HG02571 (cell line): ENCODE results near the gene DNAJB12.
"Not testable (repeated sequence)": the region's sequence is repeated elsewhere in the genome, so short reads cannot be mapped to it uniquely, and the experiment has no call there.

Experiments used
- ATAC-seq: cut with Tn5 transposase; IDR thresholded peaks from one replicate; pipeline ENCODE4 v1.9.1; 2021; ENCODE audit warnings: mild to moderate bottlenecking, moderate library complexity; ENCODE audit not compliant: unreplicated experiment

DNAJB12 gene

DNA sequence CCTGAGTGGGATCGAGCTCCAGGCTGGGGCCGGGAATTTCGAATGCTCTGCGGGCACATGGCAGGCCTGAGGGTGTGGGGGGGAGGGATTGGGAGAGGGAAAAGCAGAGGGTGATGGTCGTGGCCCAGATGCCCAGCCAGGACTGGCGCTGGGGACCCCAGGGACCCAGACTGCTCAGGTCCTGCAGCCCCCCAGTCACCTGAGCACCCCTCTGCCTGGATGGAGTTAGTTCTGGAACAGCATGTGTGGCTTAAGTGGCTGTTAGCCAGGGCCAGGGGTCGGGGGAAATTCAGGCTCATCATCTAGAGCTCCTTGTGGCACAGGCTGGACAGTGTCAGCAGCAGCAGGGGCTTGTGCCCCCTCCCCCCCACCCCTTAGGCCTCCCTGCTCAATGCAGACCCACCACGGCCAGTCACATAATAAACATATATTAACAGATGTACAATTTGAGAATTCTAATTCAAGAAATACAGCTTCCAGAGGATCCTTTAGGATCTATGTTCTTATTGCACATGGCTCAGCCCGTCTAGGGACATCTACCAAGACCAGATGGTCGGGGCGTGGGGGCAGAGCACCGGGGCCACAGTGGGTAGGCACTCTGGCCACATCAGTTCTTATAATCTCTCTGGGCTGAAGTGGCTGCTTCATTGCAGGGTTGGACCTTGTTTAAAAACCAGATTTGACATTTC is 22.2 kb downstream of the DNAJB12 start:
- no peak for ATAC-seq

DNA sequence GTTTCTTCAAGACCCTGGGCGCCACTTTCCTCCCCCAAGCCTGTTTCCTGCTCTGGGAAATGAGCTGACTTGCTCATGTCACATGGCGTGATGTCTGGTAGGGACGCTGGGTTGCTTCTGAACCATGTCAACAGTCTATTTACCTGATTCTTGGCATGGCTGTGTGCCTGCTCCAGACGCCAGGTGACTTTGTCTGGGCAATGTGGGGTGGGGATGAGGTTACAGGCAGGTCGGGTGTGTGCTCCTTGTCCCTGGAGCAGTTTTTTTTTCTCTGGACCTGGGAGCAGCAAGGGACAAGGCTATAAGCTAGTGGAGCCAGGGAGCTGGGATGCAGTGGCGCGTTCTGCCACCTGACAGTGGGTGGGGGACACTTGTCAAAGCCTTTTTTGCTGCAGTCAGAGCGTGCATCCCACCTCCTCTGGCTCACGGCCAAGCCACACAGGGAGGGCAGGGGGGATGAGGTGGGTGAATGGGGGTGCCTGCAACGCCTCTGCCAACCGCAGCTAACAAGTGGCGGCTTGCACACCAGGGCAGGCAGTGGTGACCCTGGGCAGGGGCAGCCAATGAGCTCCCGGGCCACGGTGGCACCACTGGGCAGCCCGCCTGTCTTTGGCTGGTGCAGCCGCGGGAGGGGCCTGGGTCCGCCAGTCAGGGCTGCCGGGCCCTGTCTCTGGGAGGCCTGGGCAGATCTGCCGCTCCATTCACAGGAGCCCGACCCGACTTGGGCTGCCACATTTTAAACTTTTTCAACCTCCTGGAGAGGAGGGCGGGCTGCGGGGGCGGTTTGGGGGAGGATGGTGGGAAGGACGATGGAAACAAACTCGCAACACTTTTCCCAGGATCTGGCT is 22.9 kb downstream of the DNAJB12 start:
- no peak for ATAC-seq

DNA sequence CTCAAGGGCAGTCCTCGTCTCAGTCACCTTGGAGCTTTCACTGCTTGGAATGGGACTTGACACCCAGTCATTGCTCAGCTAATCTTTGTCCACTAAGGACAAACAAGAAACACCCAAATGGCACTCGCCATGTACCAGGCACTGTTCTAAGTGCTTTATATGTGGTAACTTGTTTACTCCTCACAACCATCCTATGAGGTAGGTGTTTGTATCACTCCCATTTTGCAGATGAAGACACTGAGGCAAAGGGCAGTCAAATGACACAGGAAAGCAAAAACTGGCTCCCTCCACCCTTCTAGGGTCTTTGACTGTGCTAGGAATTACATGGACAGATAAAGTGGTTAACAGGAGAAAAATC is 24.7 kb downstream of the DNAJB12 start:
- ATAC-seq = no peak

DNA sequence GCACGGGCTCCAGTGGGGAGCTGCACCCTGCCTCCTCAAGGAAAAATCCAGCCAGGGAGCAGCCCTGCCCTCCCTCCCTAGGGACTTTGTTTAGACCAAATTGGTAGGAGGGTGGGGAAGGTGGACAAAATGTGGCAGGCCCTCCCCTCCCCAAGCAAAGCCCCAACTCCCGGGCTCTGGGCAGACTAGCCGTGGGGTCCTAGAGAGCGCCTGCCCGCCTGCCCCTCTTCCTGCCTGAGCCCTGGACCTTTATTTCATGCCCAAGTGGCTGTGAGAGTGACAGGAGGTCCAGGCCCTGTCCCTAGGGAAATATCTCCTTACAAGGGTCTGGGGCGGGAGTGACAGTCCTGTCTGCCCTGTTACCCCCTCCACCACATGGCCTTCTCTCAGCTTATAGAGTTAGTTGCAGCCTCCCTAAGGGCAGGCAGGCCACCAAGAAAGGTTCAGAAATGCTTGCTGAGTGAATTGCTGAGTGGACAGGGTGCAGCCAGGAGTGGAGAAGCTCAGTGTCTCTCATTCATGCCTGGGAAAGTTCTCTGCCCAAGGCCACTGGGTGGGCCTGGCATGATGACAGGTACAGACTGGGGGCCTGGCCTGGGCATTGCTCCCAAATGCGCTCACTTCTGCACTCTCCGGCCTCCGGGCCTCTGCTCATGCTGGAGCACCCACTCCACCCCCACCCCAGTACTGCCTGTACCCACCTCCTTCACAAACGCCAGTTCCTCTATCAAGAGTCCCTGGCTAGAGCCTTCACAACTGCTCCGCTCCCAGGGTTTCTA is 25.2 kb downstream of the DNAJB12 start:
- no peak for ATAC-seq

DNA sequence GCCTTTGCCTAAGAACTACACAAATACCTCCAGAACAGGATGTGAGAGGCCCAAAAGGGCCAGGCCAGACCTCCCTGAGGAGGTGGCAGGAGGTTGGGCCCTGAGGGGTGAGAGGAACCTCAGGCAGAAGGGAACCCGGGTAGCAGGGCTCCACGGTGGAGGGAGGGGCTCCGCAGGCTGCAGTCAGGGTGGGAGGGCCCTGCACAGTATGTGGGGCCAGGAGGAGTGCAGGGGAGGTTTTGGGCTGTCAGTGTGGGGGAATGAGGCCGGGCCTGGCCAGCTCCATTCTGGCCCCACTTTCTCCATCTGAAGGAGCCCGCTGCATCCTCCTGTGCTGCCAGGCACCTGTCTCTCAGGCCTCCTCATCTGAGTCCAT is 25.9 kb downstream of the DNAJB12 start:
- ATAC-seq = no peak

DNA sequence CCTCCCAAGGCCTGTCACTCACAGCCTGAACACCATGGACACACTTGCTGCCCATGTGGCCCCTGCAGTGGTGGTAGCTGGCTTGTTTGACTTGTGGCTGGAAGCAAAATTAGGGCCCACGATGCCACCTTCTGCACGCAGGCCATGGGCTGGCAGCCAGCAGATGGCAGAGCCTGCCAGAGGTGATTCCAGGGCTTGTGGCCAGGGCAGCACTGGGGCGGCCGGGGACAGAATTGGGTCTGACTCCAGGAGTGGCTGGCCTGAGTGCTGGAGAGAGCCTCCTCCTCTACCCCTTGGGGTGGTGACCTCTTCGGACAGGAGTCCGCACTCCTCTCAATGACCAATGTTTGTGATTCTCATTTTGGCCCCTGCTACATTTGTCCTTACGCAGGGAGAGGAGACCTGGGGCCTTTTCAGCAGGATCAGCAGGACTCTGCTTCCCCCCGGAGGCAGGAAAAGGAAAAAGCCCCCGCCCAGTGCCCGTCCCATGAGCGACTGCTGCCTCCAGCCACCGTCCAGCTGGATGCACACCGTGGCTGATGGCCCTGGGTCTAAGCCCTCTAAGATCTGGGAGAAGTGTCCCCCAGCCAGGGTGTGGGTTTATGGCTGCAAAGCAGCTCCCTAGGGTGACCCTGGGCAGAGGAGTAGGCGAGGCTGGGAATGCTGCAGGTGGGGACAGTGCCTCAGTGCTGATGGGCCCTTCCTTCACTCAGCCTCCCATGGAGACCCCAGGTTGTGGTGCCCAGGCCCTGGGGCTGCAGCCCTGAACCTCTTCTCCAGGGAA is 26.5 kb downstream of the DNAJB12 start:
- ATAC-seq = no peak

DNA sequence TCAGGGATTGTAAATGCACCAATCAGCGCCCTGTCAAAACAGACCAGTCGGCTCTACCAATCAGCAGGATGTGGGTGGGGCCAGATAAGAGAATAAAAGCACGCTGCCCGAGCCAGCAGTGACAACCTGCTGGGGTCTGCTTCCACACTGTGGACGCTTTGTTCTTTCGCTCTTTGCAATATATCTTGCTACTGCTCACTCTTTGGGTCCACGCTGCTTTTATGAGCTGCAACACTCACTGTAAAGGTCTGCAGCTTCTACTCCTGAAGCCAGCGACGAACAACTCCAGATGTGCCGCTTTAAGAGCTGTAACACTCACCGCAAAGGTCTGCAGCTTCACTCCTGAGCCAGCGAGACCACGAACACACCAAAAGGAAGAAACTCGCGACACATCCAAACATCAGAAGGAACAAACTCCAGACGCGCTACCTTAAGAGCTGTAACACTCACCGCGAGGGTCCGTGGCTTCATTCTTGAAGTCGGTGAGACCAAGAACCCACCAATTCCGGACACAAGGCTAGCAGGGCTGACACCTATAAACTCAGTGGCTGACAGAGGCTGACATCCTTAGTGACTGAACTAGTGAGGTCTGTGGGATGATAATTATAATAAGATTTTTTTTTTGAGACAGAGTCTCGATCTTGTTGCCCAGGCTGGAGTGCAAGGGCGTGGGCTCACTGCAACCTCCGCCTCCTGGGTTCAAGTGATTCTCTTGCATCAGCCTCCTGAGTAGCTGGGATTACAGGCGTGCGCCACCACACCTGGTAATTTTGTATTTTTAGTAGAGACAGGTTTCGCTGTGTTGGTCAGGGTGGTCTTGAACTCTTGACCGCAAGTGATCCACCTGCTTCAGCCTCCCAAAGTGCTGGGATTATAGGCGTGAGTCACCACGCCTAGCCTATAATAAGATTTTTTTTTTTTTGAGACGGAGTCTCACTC is 27.8 kb downstream of the DNAJB12 start:
- ATAC-seq = not testable (repeated sequence)

DNA sequence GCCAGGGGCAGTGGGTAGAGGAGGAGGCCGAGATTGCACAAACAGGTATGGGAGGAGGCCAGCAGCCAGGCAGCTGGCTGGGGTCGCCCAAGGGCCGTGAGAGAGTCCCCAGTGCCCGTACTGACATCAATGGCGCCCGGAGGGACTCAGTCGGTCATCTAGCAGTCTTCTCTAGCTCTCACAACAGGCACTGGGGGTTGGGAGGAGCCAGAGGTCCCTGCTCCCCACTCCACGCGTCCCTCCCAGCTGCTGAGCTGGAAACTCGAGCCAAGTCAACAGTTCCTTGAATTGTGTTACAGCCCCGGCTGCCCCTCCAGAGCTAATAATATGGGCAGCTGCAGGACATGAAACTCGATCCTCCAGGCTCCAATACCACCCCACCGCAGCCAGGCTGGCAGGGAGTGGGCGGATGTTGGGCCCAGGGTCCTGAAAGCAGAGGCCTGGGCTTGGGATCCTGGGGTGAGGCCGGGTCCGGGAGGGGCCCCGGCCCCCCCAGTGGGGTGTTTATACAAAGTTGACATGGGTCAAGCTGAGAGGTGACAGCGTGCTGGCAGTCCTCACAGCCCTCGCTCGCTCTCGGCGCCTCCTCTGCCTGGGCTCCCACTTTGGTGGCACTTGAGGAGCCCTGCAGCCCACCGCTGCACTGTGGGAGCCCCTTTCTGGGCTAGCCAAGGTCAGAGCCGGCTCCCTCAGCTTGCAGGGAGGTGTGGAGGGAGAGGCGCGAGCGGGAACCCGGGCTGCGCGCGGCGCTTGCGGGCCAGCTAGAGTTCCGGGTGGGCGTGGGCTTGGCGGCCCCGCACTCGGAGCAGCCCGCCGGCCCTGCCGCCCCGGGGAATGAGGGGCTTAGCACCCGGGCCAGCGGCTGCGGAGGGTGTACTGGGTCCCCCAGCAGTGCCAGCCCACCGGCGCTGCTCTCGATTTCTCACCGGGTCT is 29.2 kb downstream of the DNAJB12 start:
- not testable (repeated sequence) for ATAC-seq

DNA sequence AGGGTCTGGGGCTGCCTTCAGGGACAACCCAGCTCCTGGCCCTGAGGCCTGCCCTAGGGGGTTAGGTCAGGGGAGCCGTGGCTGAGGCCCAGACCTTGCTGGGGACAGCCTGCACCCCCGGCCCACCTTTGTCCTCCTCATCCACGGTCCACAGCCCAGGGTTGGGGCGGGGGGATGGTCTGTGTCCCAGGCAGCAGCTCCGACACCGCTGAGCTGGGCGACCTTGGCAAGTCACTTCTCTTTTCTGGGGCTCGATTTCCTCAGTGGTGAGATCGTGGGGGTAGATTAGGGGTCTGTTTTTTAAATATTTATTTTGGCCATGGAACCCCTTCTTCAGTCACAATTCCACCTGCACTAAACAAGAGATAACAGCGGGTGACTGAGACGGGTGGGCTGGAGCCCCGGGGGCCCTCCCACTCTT is 30.9 kb downstream of the DNAJB12 start:
- ATAC-seq = no peak

DNA sequence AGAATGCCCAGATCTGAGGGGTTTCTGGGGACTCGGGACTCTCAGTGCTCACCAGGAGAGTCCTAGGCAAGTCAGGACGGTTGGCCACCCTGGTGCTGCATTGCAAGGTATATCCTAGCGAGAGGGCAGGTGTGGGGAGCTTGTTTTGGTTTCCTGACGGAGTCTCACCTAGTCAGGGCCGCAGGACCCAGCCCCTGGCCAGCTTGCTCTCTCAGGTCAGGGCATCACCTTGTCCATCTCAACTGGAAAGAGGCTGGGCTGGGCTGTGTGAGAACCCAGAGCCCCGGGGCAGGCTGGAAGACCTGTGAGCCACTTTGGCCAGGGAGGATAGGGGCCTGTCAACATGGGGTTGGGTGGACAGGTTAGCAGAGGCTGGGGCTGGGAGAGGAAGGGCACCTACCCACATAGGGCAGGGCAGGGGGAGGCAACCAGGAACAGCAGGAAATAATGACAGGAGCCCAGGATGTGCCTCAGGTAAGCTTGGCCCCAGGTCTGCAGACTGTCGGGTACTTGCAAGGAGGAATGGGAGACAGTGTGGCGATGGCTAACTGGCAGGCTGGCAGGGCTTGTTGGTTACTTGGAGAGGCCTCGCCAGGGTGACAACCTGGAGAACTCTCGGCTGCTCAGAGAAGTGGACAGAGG is 31.5 kb downstream of the DNAJB12 start:
- no peak for ATAC-seq

DNA sequence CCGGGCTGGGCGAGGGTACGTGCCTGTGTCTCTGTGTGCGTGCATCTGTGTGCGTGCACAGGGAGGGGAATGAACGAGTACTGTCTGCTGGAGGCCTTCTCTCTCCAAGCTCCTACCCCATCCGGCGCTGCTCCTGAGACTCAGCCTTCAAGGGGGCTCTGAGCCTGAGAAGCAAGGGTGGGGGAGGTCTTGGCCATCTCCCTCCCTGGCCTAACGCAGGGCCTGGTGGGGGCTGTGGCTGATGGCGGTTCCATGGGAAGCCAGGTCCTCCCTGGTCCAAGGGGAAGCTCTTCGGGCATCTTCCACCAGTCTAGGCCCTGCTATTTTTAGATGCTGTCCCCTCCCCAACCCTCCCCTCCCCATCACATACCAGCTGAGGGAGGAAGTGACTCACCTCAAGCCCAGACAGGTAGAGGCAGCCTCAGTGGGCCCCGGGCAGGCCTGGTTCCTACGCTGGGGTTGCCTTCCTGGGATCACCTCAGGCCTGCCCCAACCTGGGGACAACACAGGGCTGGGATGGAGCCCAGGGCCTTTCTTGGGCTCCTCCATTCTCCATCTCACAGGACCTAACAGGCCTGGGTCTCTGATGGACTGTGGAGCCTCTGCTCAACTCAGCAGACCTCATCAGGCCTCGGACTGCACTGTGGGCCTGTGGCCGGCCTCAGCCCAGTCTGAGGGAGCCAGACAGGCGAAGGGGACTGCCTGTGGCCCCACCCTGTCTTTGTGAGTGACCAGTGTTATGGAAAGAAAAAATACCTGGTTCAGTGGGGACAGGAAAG is 32.2 kb downstream of the DNAJB12 start:
- no peak for ATAC-seq

DNA sequence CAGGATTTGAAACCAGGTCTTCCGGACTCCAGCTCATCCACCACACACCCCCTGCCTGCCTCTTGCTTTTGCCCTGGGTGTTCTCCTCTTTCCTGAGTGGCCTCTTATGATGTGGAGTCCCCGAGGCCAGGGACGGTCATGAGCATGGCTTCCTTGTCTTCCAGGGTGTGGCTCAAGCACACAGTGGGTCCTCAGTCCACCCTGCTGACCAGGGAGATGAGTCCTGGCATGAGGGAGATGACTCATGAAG is 32.8 kb downstream of the DNAJB12 start:
- ATAC-seq = no peak

DNA sequence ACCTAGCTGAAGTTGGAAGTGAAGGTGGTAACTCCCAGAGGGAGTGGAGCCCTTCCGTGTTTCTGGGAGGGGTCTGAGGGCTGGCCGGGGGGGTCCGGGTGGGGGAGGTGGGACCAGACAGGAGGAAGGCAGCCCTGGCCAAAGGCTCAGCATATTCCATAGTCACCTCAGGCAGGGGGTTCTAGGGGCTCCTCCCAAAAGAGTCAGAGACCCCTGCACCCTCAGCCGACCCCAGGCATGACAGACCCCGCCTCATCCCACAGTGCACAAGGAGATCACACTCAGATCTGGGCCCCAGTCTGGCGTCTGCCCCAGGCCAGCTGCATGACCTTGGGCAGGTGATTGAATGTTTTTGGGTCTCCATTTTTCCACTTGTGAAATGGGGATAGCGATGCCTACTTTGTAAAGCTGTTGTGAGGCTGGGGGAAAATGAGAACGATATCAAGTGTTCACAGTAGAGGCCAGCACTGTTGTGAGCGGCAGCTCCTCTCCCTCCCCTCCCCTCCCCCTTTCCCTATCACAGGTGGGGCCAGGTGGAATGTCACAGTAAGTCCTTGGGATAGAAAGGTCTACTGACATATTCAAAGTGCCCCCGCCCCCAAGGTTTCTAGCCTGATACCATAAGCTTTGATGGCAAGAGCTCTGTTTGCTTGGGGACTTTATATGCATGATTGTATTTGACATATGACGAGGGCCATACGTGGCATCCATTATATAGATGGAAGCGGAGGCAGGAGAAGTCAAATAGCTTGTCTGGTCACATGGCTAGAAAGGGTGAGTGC is 33.3 kb downstream of the DNAJB12 start:
- ATAC-seq = no peak

DNA sequence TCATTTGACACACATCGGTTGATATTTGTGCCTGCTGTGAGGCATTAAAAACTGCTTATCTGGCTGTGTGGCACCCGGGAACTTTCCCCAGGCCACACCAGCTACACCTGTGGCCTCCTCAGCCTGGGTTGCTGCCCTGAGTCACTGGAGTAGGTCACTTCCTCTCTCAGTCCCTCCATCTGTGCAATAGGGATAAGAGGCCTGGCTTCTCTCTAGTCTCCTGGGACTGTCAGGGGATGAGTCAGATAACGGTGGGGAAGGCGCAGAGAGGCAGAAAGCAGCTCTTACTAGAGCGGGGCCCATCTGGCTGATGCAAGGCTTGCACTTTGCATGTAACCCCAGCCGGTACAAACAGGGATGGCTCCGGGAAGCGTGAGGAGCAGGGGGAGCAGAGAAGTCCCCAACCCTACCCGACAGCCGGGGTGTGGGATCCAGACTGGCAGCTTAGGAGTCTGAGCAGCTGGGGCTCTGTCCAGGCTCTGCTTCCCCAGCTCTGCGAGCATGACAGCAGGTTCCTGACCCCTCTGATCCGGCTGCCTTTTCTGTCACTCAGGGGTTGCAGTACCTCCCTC is 34.0 kb downstream of the DNAJB12 start:
- ATAC-seq = peak; percentile 60

DNA sequence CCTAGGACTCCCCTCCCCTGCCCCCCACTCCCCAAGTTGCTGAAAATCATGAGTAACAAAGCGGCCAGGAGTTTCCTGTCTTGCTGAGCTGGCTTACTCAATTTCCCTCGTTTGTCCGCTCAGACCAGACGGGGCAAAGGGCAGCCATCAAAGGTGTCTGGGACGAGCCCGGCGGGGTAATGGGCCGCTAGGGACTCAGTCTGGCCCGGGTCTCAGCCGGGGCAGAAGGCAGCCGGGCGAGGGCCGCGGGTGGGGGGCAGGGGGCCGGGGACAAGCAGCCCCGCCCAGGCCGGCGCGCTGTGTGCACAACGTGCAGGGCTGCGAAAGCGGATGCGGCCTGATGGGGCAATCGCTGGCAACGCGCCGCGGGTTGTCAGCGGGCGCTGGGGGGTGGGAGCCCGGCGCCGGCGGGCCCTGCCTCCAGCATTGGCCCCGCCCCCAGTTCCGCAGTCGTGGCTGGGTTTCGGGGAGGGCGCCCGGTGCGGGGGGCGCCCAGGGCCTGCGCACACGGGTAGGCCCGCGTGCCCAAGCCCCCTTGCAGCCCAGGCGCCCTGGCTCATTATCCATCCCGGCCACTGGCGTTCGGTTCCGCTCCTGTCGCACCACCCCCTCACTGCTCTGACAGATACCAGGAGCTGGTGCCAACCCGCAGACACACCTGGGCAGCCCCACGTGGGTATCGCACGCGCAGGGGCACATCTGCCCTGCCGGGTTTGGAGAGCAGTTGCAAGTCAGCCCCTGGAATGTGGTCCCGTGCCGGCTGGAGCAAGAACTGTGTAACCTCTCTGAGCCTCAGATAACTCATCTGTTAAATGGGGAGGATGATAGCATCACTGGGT is 35.1 kb downstream of the DNAJB12 start:
- ATAC-seq = peak; percentile 51
